ENCODE measurements around the gene TBX10. TPM values are rescaled to one million over a fixed set of nuclear protein-coding genes. Genes with fewer than 3 reads are reported as not detected.

TBX10 gene
- total and polyA plus RNA-seq, 7 donors: 15.8 to 109 (median 60.6) TPM; not detected in 4

DNA sequence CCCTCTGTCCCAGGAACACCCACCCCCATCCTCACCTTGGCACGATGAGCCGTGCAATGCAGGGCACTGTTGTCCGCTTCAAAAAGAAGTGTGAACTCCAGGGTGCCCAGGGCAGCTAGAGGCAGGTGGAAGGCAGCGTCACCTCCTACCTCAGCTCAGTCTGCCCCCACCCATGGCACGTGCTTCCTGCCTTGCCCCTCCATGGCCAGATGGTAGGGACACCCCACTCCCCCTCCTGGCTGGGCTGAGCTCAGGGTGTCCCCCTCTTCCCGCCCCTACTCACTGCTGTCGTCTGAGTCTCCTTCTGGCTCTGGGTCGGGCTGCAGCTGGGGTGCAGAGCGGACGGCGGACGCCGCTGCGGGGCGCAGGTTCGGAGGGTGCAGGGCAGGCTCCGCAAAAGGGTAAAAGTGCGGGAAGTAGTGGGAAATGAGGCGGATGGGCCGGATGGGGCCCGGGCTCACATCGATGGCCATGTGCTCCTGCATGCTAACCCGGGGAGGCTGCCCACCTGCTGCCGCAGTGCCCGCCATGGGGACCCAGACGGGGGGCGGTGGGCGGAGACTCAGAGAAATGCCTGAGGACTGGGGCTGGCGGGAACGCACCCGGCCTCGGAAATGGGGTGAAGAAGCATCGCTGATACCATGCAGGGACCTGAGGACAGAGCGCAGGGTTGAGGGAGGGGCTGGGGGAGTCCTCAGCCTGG is 23.7 kb downstream of the TBX10 start:
- no peak overlapping the region for H3K4me3 ChIP-seq
- peaks cover 0 to 16% (median 11%) of the 10 kb centered on the region in 4 donors for H3K4me1 ChIP-seq
- H3K36me3 ChIP-seq: peaks cover 7 to 25% (median 18%) of the 10 kb centered on the region in 4 donors
- intact Hi-C loops (cut with DNase I): no loop called here
- no peak for DNase-seq
- WGBS, 2 donors: 38 to 51% methylated on average over 34 of the region's 34 CpGs
- peaks cover 8 to 26% (median 25%) of the 10 kb centered on the region in 3 donors for H3K27me3 ChIP-seq
- no peaks in the 10 kb centered on the region for H3K9me3 ChIP-seq
- no peak for TF ChIP-seq POLR2AphosphoS5 (IDR thresholded peaks at IDR 0.05)
- TF ChIP-seq POLR2A (IDR thresholded peaks at IDR 0.05): no peak
- TF ChIP-seq EP300 (IDR thresholded peaks at IDR 0.05): no peak
- TF ChIP-seq, protein P1, sequence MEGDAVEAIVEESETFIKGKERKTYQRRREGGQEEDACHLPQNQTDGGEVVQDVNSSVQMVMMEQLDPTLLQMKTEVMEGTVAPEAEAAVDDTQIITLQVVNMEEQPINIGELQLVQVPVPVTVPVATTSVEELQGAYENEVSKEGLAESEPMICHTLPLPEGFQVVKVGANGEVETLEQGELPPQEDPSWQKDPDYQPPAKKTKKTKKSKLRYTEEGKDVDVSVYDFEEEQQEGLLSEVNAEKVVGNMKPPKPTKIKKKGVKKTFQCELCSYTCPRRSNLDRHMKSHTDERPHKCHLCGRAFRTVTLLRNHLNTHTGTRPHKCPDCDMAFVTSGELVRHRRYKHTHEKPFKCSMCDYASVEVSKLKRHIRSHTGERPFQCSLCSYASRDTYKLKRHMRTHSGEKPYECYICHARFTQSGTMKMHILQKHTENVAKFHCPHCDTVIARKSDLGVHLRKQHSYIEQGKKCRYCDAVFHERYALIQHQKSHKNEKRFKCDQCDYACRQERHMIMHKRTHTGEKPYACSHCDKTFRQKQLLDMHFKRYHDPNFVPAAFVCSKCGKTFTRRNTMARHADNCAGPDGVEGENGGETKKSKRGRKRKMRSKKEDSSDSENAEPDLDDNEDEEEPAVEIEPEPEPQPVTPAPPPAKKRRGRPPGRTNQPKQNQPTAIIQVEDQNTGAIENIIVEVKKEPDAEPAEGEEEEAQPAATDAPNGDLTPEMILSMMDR (IDR thresholded peaks at IDR 0.05): no peak
- H3K27ac ChIP-seq: no peak overlapping the region

DNA sequence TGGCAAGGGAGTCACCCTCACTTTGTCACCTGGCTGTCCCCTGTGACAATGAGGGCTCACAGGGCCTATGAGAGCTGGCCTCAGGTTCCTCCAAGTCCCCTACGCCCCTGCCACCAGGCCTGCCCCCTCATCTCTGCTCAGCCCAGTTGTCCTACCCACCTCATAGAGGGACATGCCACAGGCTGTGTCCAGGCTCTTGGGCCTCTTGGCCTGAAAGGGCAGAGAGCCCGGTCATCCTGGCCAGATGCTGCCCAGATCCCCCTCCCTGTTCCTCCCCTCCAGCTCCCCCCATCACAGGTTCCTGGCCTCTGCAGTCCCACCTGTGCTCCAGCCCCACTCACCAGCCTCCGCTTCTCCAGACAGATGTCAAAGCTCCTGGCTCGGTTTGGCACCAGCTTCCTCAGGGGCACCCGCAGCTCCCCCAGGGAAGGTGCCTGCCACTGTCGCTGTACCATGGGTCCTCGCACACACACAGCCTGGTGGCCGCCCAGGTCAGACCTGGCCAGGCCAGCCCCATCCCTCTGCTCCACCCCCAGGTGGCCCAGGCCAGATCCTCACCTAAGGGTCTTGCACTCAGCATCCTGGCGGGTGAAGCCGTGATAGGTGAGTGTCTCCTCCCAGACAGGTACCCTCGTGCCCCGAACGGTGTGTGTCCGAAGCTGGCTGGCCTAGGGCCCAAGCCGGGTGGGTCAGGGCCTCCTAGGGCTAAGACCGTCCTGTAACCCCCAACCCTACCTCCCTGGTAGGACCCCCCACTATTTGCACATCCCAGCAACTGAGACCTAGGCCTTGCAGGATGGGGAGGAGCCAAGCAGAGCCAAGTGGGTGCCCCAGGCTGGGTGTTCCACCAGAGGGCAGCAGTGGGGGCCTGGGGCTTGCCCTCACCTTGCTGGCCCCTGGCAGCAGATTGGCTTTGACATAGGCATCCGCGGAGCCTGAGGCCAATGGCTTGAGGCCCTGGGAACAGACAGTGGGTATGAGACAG is 24.5 kb downstream of the TBX10 start:
- Histone ChIP-seq H3K9me3 (no peaks in the 10 kb centered on the region), H3K27ac (peak overlapping the region in 1 of 4 donors; percentile 47), H3K4me3 (peak overlapping the region in 1 of 4 donors; percentile 44), H3K4me1 (peaks cover 0 to 16% (median 11%) of the 10 kb centered on the region in 4 donors), H3K36me3 (peaks cover 13 to 34% (median 26%) of the 10 kb centered on the region in 4 donors), H3K27me3 (peaks cover 8 to 26% (median 25%) of the 10 kb centered on the region in 3 donors)
- TF ChIP-seq, protein P1 (IDR thresholded peaks at IDR 0.05): peak in 1 of 4 experiments; percentile 21
- TF ChIP-seq EP300 (IDR thresholded peaks at IDR 0.05): no peak
- WGBS, 2 donors: 82 to 88% methylated on average over 18 of the region's 18 CpGs
- intact Hi-C loops (cut with DNase I): no loop called here
- no peak for DNase-seq

DNA sequence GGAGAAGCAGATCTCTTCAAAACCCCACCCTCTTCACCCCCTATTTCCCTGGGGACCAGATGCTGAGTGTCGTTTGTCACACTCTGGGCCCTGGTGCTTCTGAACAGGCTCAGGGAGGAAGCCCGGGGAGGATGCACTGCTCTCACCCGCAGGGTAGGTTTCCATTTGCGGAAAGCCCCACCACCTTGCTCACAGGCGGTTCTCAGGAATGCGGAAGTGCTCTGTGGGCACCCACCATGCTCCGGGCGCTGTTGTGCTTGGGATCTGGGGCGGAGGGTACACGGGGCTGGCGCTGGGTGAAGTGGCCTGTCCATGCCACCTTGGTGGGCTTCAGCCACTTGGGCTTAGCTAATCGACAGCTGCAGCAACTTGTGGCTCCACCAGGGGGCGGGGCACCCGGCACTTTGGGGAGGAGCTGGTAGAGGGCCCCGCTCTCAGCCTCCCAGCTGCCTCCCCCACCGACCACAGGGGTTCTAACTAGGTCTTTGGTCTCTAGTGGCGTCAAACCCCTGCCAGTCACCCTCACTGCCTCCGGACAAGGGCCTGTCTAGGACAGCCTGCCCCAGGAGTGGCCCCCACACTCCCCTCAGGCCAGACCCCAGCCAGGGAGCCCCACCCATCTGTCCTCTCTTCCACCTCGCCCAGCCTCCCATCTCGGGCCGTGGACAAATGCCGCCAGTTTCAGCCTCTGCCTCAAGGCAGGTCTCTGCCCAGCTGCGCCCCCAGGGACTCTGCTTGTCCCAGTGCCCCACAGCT is 25.4 kb downstream of the TBX10 start:
- intact Hi-C loops (cut with DNase I): no loop called here
- H3K9me3 ChIP-seq: no peaks in the 10 kb centered on the region
- H3K36me3 ChIP-seq: peaks cover 18 to 42% (median 28%) of the 10 kb centered on the region in 4 donors
- peaks cover 8 to 26% (median 25%) of the 10 kb centered on the region in 3 donors for H3K27me3 ChIP-seq
- H3K4me1 ChIP-seq: peaks cover 0 to 16% (median 11%) of the 10 kb centered on the region in 4 donors
- 12% methylated on average over 23 of the region's 23 CpGs for WGBS, 2 donors
- H3K27ac ChIP-seq: peak overlapping the region; percentile 40 to 47 (median 46)
- peak; percentile 79 for DNase-seq
- peak overlapping the region; percentile 1 to 49 (median 38) for H3K4me3 ChIP-seq
- TF ChIP-seq POLR2AphosphoS5 (IDR thresholded peaks at IDR 0.05) (peak in 1 of 4 donors; percentile 23), EP300 (IDR thresholded peaks at IDR 0.05) (no peak), POLR2A (IDR thresholded peaks at IDR 0.05) (no peak)
- TF ChIP-seq, protein P1 (IDR thresholded peaks at IDR 0.05): peak; percentile 10 to 69 (median 48)

DNA sequence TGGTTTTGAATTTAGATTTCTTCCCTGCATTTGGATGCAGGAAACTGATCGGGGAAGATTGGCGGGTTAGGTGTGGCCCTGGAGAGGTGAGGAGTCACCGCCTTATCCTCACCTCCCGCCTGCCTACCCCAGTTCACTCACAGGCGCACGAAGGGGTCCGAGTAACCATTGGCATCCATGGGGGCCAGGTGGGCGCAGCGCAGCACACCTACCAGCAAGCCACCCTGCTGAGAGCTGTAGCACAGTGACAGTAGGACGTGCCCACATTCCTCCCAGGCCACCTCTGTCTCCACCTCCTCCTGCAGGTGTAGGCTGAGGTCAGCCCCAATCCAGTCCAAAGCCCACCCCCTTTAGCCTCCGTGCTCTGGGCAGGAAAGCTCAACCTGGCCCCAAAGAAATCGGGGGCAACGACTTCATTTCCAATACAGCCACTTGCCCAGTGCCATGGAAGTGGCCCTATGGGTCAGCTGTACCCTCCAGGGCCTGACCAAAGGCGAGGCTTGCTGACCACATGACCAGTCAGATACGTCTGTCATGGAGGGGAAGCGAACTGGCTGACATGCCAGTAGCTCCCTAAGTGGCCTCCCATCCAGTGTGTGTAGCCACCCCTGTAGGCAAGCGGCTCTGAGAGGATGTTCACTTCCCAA is 26.1 kb downstream of the TBX10 start:
- WGBS, 2 donors: 83 to 85% methylated on average over 17 of the region's 17 CpGs
- Histone ChIP-seq H3K36me3 (peaks cover 20 to 49% (median 30%) of the 10 kb centered on the region in 4 donors), H3K27ac (peak overlapping the region in 3 of 4 donors; percentile 40 to 47 (median 45)), H3K4me3 (peak overlapping the region in 3 of 4 donors; percentile 31 to 49 (median 44)), H3K9me3 (no peaks in the 10 kb centered on the region), H3K4me1 (peaks cover 0 to 16% (median 12%) of the 10 kb centered on the region in 4 donors), H3K27me3 (peaks cover 8 to 26% (median 25%) of the 10 kb centered on the region in 3 donors)
- DNase-seq: no peak
- intact Hi-C loops (cut with DNase I): no loop called here
- TF ChIP-seq, protein P1 (IDR thresholded peaks at IDR 0.05): no peak
- TF ChIP-seq EP300 (IDR thresholded peaks at IDR 0.05) (no peak), POLR2AphosphoS5 (IDR thresholded peaks at IDR 0.05) (no peak)
